GM15510 (cell line): ENCODE measurements around the gene SH2D3C.

Experiments
- POLR2A ChIP-seq: IDR thresholded peaks from 3 replicates; pipeline ENCODE4 v1.6.1; 2011; ENCODE audit warnings: borderline replicate concordance; ENCODE audit not compliant: insufficient read length; ENCODE audit errors: extremely low read depth

SH2D3C gene

GRCh38 chr9:127700140-127700539 lies 78.3 kb downstream of the SH2D3C start:
- no peak for TF ChIP-seq POLR2A

- TF ChIP-seq POLR2A = peak; percentile 57
Measured at GRCh38 chr9:127698985-127699670, 79.3 kb downstream of the SH2D3C start.

GRCh38 chr9:127698386-127698785 lies 80.1 kb downstream of the SH2D3C start:
- TF ChIP-seq POLR2A = no peak

- TF ChIP-seq POLR2A = no peak
Measured at GRCh38 chr9:127697575-127697974, 80.9 kb downstream of the SH2D3C start.

- no peak for TF ChIP-seq POLR2A
Measured at GRCh38 chr9:127694890-127695720, 83.4 kb downstream of the SH2D3C start.

- no peak for TF ChIP-seq POLR2A
Measured at GRCh38 chr9:127693697-127694096, 84.8 kb downstream of the SH2D3C start.

- TF ChIP-seq POLR2A = no peak
Measured at GRCh38 chr9:127693143-127693542, 85.3 kb downstream of the SH2D3C start.

GRCh38 chr9:127692071-127692470 lies 86.4 kb downstream of the SH2D3C start:
- no peak for TF ChIP-seq POLR2A

- no peak for TF ChIP-seq POLR2A
Measured at GRCh38 chr9:127690735-127691134, 87.7 kb downstream of the SH2D3C start.

GRCh38 chr9:127689329-127690000 lies 89.0 kb downstream of the SH2D3C start:
- TF ChIP-seq POLR2A = no peak
